AG04449 (cell line): ENCODE data around the gene WDR33.

Source experiments
- CTCF ChIA-PET: fragments of 350-600 bp; formaldehyde crosslinking; extraction: SDS; loops from one replicate; lab custom pipeline; 2021; ENCODE audit warnings: antibody characterized with exemption; lab: Yijun Ruan, JAX
- POLR2A ChIA-PET: fragments of 400-600, 350-600 bp; formaldehyde crosslinking; extraction: SDS; loops from one replicate; lab custom pipeline; 2020; ENCODE audit warnings: antibody characterized with exemption, inconsistent platforms; lab: Yijun Ruan, JAX
- DNase-seq: peaks from one replicate; pipeline ENCODE4 v3.0.0-alpha.2; 2010; ENCODE audit warnings: low read depth, low spot score
- H3K4me3 ChIP-seq: 2 replicates; pipeline ENCODE4 v1.5.1; 2011; ENCODE audit warnings: low read depth, mild to moderate bottlenecking, control low read depth, low read length
- CTCF ChIP-seq: IDR thresholded peaks from one replicate; pipeline ENCODE4 v1.5.1; 2011; ENCODE audit warnings: mild to moderate bottlenecking, moderate library complexity, low read length, control low read depth, inconsistent platforms; ENCODE audit not compliant: insufficient read depth; ENCODE audit errors: missing control alignments

Gene WDR33

GRCh38 chr2:127702395-127703009 lies 108.5 kb downstream of the WDR33 start:
- ChIA-PET POLR2A (interaction anchor here (0.6 kb wide), 2 partner anchors 8 to 140 kb away, joined by 3 read pairs; no protein-coding TSS in a partner anchor), CTCF (interaction anchor here (0.9 to 2.8 kb wide), 9 partner anchors 7 to 112 kb away, joined by 3 to 18 read pairs (median 4); no protein-coding TSS in a partner anchor)
- peak overlapping the region; percentile 83 for H3K4me3 ChIP-seq
- TF ChIP-seq CTCF: no peak
- DNase-seq: no peak

GRCh38 chr2:127701651-127702394 lies 109.1 kb downstream of the WDR33 start:
- DNase-seq: no peak
- H3K4me3 ChIP-seq: peak overlapping the region; percentile 83
- peak; percentile 36 for TF ChIP-seq CTCF
- CTCF ChIA-PET: interaction anchor here (0.9 to 2.5 kb wide), 7 partner anchors 9 to 111 kb away, joined by 3 to 8 read pairs (median 4); no protein-coding TSS in a partner anchor
- POLR2A ChIA-PET: interaction anchor here (0.6 to 1.3 kb wide), 4 partner anchors 9 to 30 kb away, joined by 3 to 4 read pairs (median 4); no protein-coding TSS in a partner anchor

GRCh38 chr2:127701193-127701650 lies 109.7 kb downstream of the WDR33 start, which contains the start of gene SFT2D3:
TSS of gene SFT2D3 (plus strand) at chr2:127701497. CDS start at chr2:127701529, 32 bp downstream.
- CTCF ChIA-PET: interaction anchor here (1.3 kb wide), 1 partner anchor 33 kb away, joined by 5 read pairs; no protein-coding TSS in a partner anchor
- POLR2A ChIA-PET: interaction anchor here (0.7 to 1.3 kb wide), 3 partner anchors 21 to 30 kb away, joined by 3 to 4 read pairs (median 4); no protein-coding TSS in a partner anchor
- peak within 1 kb of the TSS; percentile 83 for H3K4me3 ChIP-seq

GRCh38 chr2:127700527-127701192 lies 110.3 kb downstream of the WDR33 start:
- no peak for DNase-seq
- ChIA-PET CTCF (no interaction called here), POLR2A (interaction anchor here (0.6 to 1.3 kb wide), 3 partner anchors 25 to 508 kb away, joined by 3 to 4 read pairs (median 4); no protein-coding TSS in a partner anchor)
- H3K4me3 ChIP-seq: peak overlapping the region; percentile 83
- no peak for TF ChIP-seq CTCF

More at GRCh38 chr2:127701193-127701650, 109.7 kb downstream of the WDR33 start, which contains the start of gene SFT2D3:
- no peak for DNase-seq
- no peak for TF ChIP-seq CTCF

- TF ChIP-seq CTCF: no peak
- ChIA-PET POLR2A (no interaction called here), CTCF (interaction anchor here (1.3 kb wide), 2 partner anchors 49 to 107 kb away, joined by 3 to 6 read pairs; no protein-coding TSS in a partner anchor)
- no peak for DNase-seq
- H3K4me3 ChIP-seq: no peak overlapping the region
Measured at GRCh38 chr2:127698553-127699355, 112.2 kb downstream of the WDR33 start.
